HL-60 (cell line): ENCODE measurements around the gene PIERCE2.
"Not testable (repeated sequence)": the region's sequence is repeated elsewhere in the genome, so short reads cannot be mapped to it uniquely, and the experiment has no call there.

Source experiments
- CTCF ChIP-seq: IDR thresholded peaks from one replicate; pipeline ENCODE4 v1.5.1; 2011; ENCODE audit warnings: low read length, control low read depth, inconsistent platforms; ENCODE audit not compliant: insufficient read depth
- GABPA ChIP-seq: IDR thresholded peaks from 2 replicates; pipeline ENCODE4 v1.6.1; 2012; ENCODE audit warnings: low read depth

GRCh38 chr15:55446379-55447029, 38.2 kb downstream of the PIERCE2 start:
- not testable (repeated sequence) for TF ChIP-seq GABPA, CTCF
